BE2C (cell line): Measurements from ENCODE around the gene SATB1.

Source experiments
- DNase-seq: peaks from one replicate; pipeline ENCODE4 v3.0.0-alpha.2; 2020
- H3K27me3 ChIP-seq: fragments of 250-450 bp; sonication (Bioruptor Pico); 2 replicates; pipeline ENCODE4 v1.5.1; 2020; ENCODE audit warnings: mild to moderate bottlenecking
- H3K36me3 ChIP-seq: fragments of 250-450 bp; sonication (Bioruptor Pico); 2 replicates; pipeline ENCODE4 v1.5.1; 2020; ENCODE audit warnings: mild to moderate bottlenecking
- H3K4me1 ChIP-seq: fragments of 250-450 bp; sonication (Bioruptor Pico); 2 replicates; pipeline ENCODE4 v1.5.1; 2020
- H3K4me3 ChIP-seq: 2 replicates; pipeline ENCODE4 v1.5.1; 2011; ENCODE audit warnings: low read depth, low read length
- H3K9me3 ChIP-seq: fragments of 250-450 bp; sonication (Bioruptor Pico); 2 replicates; pipeline ENCODE4 v1.5.1; 2020
- TF ChIP-seq, protein P1 (sequence below): IDR thresholded peaks from 2 replicates; pipeline ENCODE4 v1.5.1; 2012; ENCODE audit warnings: mild to moderate bottlenecking, low read depth, low read length

SATB1 gene

DNA sequence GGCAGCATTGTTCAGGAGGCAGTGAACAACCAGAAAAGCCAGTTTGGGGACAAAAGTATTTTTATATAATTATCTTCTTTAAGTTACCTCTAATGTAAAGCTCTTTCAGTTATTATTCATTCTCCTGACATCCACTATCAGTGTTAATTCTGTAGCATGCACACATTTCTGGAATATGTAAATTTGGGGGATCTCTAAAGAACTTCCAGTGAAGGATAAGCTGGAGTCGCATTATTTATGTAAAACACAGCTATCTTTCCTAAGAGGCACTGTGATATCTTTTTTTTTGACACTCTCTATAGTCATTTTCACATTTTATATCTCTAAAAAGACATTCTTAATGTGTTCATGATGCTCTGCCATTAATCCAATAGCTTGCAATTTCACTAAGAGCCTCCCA lies 26.7 kb downstream of the SATB1 start:
- Histone ChIP-seq H3K4me3 (no peak overlapping the region), H3K27me3 (no peaks in the 10 kb centered on the region), H3K36me3 (no peaks in the 10 kb centered on the region), H3K4me1 (no peaks in the 10 kb centered on the region), H3K9me3 (no peaks in the 10 kb centered on the region)
- TF ChIP-seq, protein P1, sequence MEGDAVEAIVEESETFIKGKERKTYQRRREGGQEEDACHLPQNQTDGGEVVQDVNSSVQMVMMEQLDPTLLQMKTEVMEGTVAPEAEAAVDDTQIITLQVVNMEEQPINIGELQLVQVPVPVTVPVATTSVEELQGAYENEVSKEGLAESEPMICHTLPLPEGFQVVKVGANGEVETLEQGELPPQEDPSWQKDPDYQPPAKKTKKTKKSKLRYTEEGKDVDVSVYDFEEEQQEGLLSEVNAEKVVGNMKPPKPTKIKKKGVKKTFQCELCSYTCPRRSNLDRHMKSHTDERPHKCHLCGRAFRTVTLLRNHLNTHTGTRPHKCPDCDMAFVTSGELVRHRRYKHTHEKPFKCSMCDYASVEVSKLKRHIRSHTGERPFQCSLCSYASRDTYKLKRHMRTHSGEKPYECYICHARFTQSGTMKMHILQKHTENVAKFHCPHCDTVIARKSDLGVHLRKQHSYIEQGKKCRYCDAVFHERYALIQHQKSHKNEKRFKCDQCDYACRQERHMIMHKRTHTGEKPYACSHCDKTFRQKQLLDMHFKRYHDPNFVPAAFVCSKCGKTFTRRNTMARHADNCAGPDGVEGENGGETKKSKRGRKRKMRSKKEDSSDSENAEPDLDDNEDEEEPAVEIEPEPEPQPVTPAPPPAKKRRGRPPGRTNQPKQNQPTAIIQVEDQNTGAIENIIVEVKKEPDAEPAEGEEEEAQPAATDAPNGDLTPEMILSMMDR = no peak
- no peak for DNase-seq

DNA sequence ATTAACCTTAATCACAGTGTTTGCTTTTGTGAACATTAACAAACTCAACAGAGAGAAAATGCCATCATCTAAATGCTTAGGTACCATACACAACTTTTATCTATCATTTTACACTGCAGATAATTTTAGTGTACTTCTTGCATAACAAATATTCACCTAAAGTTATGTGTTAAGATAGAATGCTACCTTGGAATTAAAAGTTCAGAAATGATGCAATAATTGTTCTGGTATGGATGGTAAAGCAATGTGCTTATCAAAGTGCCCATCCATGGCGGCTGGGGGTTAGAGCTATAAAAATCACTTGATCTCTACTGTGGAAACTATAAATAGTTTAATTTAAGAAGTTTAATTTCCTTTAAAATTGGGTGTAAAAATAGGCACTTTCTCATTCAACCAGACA lies 28.7 kb downstream of the SATB1 start:
- Histone ChIP-seq H3K4me1 (no peaks in the 10 kb centered on the region), H3K36me3 (no peaks in the 10 kb centered on the region)

DNA sequence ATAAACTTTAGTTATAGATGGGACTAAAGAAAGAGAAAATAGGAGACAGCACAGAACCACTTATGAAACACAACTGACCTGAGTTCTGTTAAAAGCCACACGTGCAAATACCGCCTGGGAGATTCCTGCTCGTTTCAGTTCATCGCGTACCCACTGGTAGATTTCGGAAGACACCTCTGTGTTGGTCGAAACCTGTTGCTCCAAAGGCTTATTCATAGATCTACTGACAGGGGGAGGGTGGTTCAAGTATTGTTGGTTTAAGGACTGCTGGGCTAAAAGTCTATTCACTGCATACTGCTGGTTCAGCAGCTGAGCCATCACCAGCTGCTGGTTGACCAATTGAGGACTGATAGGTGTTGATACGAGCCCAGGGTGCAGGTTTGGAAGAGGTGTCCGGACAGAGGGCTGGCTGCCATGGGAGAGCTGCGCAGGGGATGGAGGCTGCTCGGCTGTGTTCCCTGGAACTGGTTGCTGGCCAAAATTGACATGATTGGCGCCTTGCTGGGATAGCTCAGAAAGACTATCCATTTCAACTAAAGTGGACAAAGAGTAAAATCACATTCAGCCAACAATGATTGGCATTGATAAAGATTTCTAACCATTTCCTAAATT lies 30.6 kb downstream of the SATB1 start:
- H3K36me3 ChIP-seq = no peaks in the 10 kb centered on the region

More for the DNA sequence above, 28.7 kb downstream of the SATB1 start:
- TF ChIP-seq, protein P1 = no peak
- no peaks in the 10 kb centered on the region for H3K9me3 ChIP-seq
- H3K4me3 ChIP-seq = no peak overlapping the region
- H3K27me3 ChIP-seq = no peaks in the 10 kb centered on the region
- no peak for DNase-seq

DNA sequence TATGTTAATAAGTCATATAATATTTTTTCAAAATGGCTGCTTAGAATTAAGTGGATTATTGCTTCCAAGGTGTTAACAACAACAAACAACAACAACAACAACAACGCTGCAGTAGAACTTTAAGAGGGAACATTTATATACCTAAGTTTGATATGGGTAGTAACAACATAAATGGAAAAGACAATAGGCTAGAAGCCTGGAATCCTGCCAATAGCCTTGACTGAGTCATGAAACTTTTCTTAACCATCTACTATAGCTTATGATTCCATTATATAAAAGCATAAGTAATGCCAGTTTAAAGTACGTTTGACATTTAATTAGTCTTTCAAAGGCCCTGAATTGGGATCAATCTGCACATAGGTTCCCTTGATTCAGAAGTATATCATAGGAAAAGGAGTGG lies 31.2 kb downstream of the SATB1 start:
- DNase-seq = no peak
- Histone ChIP-seq H3K36me3 (no peaks in the 10 kb centered on the region), H3K9me3 (no peaks in the 10 kb centered on the region), H3K4me1 (no peaks in the 10 kb centered on the region), H3K27me3 (no peaks in the 10 kb centered on the region), H3K4me3 (no peak overlapping the region)
- TF ChIP-seq, protein P1 = no peak

More for the DNA sequence above, 30.6 kb downstream of the SATB1 start:
- Histone ChIP-seq H3K9me3 (no peaks in the 10 kb centered on the region), H3K4me1 (no peaks in the 10 kb centered on the region), H3K27me3 (no peaks in the 10 kb centered on the region), H3K4me3 (no peak overlapping the region)
- DNase-seq = no peak
- TF ChIP-seq, protein P1 = no peak

DNA sequence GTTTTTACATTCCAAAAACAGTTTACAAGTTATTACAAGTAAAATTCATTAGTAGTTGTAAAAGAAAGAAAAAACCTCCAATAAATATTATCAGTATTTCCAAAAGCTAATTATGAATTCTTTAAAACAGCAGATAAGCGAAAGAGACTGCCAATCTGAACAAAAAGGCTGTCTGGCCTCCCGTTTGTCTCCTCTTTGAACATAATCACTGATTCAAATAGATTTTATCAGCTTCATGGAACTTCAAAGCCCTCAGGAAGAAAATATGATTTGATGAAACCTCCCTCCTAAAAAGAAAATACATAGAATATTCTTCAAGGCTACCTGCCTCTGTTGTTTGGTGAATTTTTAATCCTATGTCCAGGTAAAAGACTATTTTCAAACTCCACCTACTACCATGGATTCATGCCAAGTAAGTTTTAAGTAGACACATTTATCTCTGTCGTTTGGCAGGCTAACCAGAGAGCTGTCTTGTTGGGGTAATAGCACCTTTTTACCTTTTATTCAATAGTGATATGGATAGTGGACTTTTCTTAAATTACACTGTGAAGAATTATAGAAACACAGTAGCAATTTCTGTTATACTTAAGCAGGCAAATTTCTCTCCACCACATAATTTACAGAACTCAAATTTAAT lies 35.0 kb downstream of the SATB1 start:
- Histone ChIP-seq H3K27me3 (no peaks in the 10 kb centered on the region), H3K4me1 (no peaks in the 10 kb centered on the region), H3K36me3 (no peaks in the 10 kb centered on the region), H3K9me3 (no peaks in the 10 kb centered on the region), H3K4me3 (no peak overlapping the region)
- DNase-seq = no peak
- TF ChIP-seq, protein P1 = no peak

DNA sequence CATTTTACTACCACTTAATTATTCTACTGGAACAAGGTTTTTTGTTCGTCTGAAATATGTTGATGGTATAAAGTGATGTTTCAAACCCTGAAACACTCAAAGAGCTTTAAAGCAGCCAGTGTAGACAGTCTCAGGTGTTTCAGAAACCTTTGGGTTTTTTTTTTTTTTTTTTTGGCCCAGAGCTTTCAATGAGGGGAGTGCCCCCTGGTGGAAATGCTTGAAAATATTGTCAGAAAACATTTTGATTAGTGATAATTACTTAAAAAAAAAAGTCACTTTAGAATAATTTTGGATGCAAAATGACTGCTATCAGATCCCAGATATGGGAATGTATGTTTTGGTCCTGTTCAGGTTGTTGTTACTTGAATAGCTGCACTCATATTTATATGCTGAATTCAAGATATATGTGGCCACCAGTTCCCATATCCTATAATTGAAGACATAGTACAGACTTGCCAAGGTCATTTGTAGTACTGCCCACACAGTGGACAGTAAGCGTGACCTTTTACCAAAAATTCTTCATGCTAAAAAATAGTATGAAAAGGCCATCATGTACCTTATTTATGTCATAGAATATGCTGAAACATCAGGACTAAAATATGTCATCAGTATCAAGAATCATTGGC lies 35.9 kb downstream of the SATB1 start:
- no peaks in the 10 kb centered on the region for H3K36me3 ChIP-seq
- no peaks in the 10 kb centered on the region for H3K27me3 ChIP-seq
- H3K9me3 ChIP-seq = no peaks in the 10 kb centered on the region
- TF ChIP-seq, protein P1 = peak; percentile 58
- DNase-seq = peak; percentile 11
- H3K4me3 ChIP-seq = no peak overlapping the region
- H3K4me1 ChIP-seq = no peaks in the 10 kb centered on the region
